Mucosa of gallbladder (tissue), 1 donor: ENCODE results near the gene GDF11. TPM values are rescaled to one million over a fixed set of nuclear protein-coding genes. Genes with fewer than 3 reads are reported as not detected.
A peak's percentile ranks its signal among the peaks of the same experiment; 100 is the strongest.

Source experiments
- DNase-seq: peaks from one replicate; pipeline ENCODE4 v3.0.0-alpha.2; 2020; ENCODE audit warnings: low spot score
- total RNA-seq: library from RNA; stranded (reverse); gene quantifications from one replicate; pipeline ENCODE4 v1.2.1, GENCODE V29; 2021
- donor health status: DM: no; HTN: no; CAD: no.

The GDF11 gene
- 11.5 TPM for total RNA-seq

- DNase-seq: peak; percentile 74
Observed at GRCh38 chr12:55742719-55743405, at the start of gene GDF11. TSS of gene GDF11 (plus strand) at chr12:55743122. CDS start at chr12:55743317, 195 bp downstream.

- no peak for DNase-seq
Observed at GRCh38 chr12:55693323-55694187, 49.4 kb upstream of the GDF11 start.

GRCh38 chr12:55694188-55694515 is 48.8 kb upstream of the GDF11 start:
- DNase-seq: no peak

GRCh38 chr12:55694651-55695050 is 48.3 kb upstream of the GDF11 start:
- no peak for DNase-seq

GRCh38 chr12:55695349-55695748 is 47.6 kb upstream of the GDF11 start:
- DNase-seq: no peak

- no peak for DNase-seq
Observed at GRCh38 chr12:55696141-55696540, 46.8 kb upstream of the GDF11 start.

GRCh38 chr12:55696796-55697462 is 46.0 kb upstream of the GDF11 start:
- no peak for DNase-seq

- no peak for DNase-seq
Observed at GRCh38 chr12:55697686-55698085, 45.2 kb upstream of the GDF11 start.

- no peak for DNase-seq
Observed at GRCh38 chr12:55698241-55698955, 44.5 kb upstream of the GDF11 start.

- no peak for DNase-seq
Observed at GRCh38 chr12:55698965-55699364, 44.0 kb upstream of the GDF11 start.

- no peak for DNase-seq
Observed at GRCh38 chr12:55699471-55700055, 43.4 kb upstream of the GDF11 start.

GRCh38 chr12:55700255-55701018 is 42.5 kb upstream of the GDF11 start:
- no peak for DNase-seq

- no peak for DNase-seq
Observed at GRCh38 chr12:55702861-55703260, 40.1 kb upstream of the GDF11 start.

- no peak for DNase-seq
Observed at GRCh38 chr12:55703288-55703687, 39.6 kb upstream of the GDF11 start.

- no peak for DNase-seq
Observed at GRCh38 chr12:55703901-55704761, 38.8 kb upstream of the GDF11 start.

- DNase-seq: no peak
Observed at GRCh38 chr12:55704824-55705718, 37.9 kb upstream of the GDF11 start.

- DNase-seq: no peak
Observed at GRCh38 chr12:55705782-55706402, 37.0 kb upstream of the GDF11 start.

GRCh38 chr12:55706568-55707218 is 36.2 kb upstream of the GDF11 start:
- no peak for DNase-seq
